HG03095 (cell line): ENCODE results near the gene ERCC2.

Source experiments
- ATAC-seq: cut with Tn5 transposase; IDR thresholded peaks from one replicate; pipeline ENCODE4 v1.9.1; 2021; ENCODE audit warnings: moderate library complexity; ENCODE audit not compliant: unreplicated experiment

ERCC2 gene

GRCh38 chr19:45402298-45403061 lies 32.1 kb upstream of the ERCC2 start:
- no peak for ATAC-seq

GRCh38 chr19:45401815-45402214 lies 31.4 kb upstream of the ERCC2 start:
- ATAC-seq, result no peak

- ATAC-seq, result no peak
Measured at GRCh38 chr19:45400192-45400591, 29.8 kb upstream of the ERCC2 start.

GRCh38 chr19:45395821-45396617 lies 25.6 kb upstream of the ERCC2 start:
- ATAC-seq, result no peak

- ATAC-seq, result no peak
Measured at GRCh38 chr19:45391871-45392665, 21.7 kb upstream of the ERCC2 start.

GRCh38 chr19:45391346-45391745 lies 21.0 kb upstream of the ERCC2 start:
- no peak for ATAC-seq

- ATAC-seq, result no peak
Measured at GRCh38 chr19:45385392-45386221, 15.2 kb upstream of the ERCC2 start.

GRCh38 chr19:45382426-45382825 lies 12.1 kb upstream of the ERCC2 start:
- no peak for ATAC-seq

GRCh38 chr19:45380107-45380506 lies 9.7 kb upstream of the ERCC2 start:
- ATAC-seq, result no peak

- ATAC-seq, result no peak
Measured at GRCh38 chr19:45376045-45376724, 5.8 kb upstream of the ERCC2 start.

- ATAC-seq, result no peak
Measured at GRCh38 chr19:45368737-45369340, 1.5 kb downstream of the ERCC2 start.

GRCh38 chr19:45368127-45368526 lies 2.2 kb downstream of the ERCC2 start:
- no peak for ATAC-seq

- no peak for ATAC-seq
Measured at GRCh38 chr19:45364696-45365095, 5.7 kb downstream of the ERCC2 start.

- no peak for ATAC-seq
Measured at GRCh38 chr19:45363861-45364459, 6.4 kb downstream of the ERCC2 start.

GRCh38 chr19:45362291-45362690 lies 8.1 kb downstream of the ERCC2 start:
- ATAC-seq, result no peak

- no peak for ATAC-seq
Measured at GRCh38 chr19:45361608-45362007, 8.8 kb downstream of the ERCC2 start.

GRCh38 chr19:45358213-45358792 lies 12.1 kb downstream of the ERCC2 start:
- ATAC-seq, result no peak

GRCh38 chr19:45357445-45357783 lies 13.0 kb downstream of the ERCC2 start:
- no peak for ATAC-seq
